ENCODE data around the gene ADGRG1.

The ADGRG1 gene

GRCh38 chr16:57646388-57647039 is 18.1 kb downstream of the ADGRG1 start:
- no peak overlapping the region for H3K4me3 ChIP-seq (replicated peaks; ENCODE audit: low read depth, low read length)
- no peak for DNase-seq (ENCODE audit: extremely low read depth, low read depth)
- no peak for TF ChIP-seq CTCF (IDR thresholded peaks at IDR 0.05; ENCODE audit: low read depth, low read length, missing control alignments)

DNA sequence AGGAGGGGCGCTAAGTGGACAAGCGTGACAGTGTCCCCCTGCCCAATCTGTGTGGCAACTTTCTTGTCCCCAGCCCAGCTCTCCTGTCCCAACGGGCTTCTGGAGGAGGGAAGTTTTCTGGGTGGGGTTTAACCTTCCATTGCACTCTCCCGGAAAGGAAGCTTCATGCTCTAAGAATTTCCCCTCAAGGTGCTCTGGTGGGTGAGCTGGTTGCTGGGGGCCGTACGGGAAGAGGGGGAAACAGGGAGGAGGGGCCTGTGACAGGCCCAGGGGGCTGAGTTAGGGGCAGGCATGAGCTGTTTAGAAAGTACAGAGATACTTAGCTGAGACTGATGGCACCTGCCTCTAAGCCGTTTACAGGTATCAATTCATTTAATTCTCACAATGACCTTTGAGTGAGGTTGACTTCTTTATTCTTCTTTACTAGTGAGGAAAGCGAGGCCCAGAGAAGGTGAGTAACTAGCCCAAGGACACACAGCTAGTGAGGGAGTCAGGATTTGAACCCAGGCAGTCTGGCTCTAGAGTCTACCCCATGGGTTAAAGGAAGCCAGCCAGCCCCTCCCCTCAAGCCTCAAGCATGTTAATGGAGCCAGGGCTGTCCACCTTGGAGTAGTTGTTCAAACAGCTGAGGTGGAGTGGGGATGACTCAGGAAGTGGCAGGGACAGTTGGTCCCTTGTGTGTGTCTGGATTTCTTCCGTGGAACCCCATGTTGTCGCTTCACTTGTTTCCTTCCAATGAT is 18.9 kb downstream of the ADGRG1 start:
- no peak for DNase-seq (ENCODE audit: extremely low read depth, low read depth)
- no peak for TF ChIP-seq CTCF (IDR thresholded peaks at IDR 0.05; ENCODE audit: low read depth, low read length, missing control alignments)
- H3K4me3 ChIP-seq (replicated peaks; ENCODE audit: low read depth, low read length), result no peak overlapping the region

DNA sequence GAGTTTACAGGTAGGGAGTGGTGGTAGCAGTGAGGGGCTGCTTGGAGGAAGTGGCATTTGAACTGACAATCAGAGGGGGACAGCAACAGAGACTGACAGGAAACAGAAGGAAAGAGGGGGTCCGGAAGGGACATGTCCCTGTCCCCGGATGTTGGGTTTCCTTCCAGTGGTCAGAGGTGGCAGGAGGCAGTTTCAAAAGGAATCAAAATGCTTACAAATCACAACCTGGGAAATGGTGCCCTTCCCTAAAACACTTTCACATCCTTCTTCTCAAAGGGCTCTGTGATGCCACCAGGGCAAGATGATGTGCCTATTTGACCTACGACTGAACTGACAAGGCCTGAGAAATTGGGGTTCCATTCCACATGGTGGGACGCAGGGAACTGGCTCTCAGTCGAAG is 19.7 kb downstream of the ADGRG1 start:
- DNase-seq (ENCODE audit: extremely low read depth, low read depth), result no peak
- TF ChIP-seq CTCF (IDR thresholded peaks at IDR 0.05; ENCODE audit: low read depth, low read length, missing control alignments), result no peak
- H3K4me3 ChIP-seq (replicated peaks; ENCODE audit: low read depth, low read length), result no peak overlapping the region

- peak; percentile 100 for TF ChIP-seq CTCF (IDR thresholded peaks at IDR 0.05; ENCODE audit: low read depth, low read length, missing control alignments)
- no peak overlapping the region for H3K4me3 ChIP-seq (replicated peaks; ENCODE audit: low read depth, low read length)
Observed at GRCh38 chr16:57648581-57649442, 20.4 kb downstream of the ADGRG1 start.

DNA sequence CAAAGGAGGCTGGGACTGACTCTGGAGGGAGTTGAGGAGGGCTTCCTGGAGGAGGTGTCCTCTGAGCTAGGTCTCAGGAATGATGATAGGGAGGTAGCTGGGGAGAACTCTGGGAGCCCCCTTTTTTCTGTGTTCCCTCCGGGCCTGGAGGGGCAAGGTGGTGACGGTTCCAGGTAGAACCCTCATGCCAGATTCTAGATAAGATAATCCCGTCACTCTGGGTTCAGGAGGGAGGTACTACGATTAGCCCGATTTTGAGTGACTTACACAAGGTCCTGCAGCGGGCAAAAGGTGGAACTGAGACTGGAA is 21.0 kb downstream of the ADGRG1 start:
- H3K4me3 ChIP-seq (replicated peaks; ENCODE audit: low read depth, low read length), result no peak overlapping the region
- DNase-seq (ENCODE audit: extremely low read depth, low read depth), result no peak
- TF ChIP-seq CTCF (IDR thresholded peaks at IDR 0.05; ENCODE audit: low read depth, low read length, missing control alignments), result no peak

More at GRCh38 chr16:57648581-57649442, 20.4 kb downstream of the ADGRG1 start:
- DNase-seq (ENCODE audit: extremely low read depth, low read depth), result peak; percentile 45

GRCh38 chr16:57649846-57650245 is 21.4 kb downstream of the ADGRG1 start:
- TF ChIP-seq CTCF (IDR thresholded peaks at IDR 0.05; ENCODE audit: low read depth, low read length, missing control alignments), result no peak
- no peak overlapping the region for H3K4me3 ChIP-seq (replicated peaks; ENCODE audit: low read depth, low read length)
- no peak for DNase-seq (ENCODE audit: extremely low read depth, low read depth)
